ENCODE data around the gene GCNA.
"Not testable (repeated sequence)": the region's sequence is repeated elsewhere in the genome, so short reads cannot be mapped to it uniquely, and the experiment has no call there.

GCNA gene

GRCh38 chrX:71559773-71560172 is 18.5 kb upstream of the GCNA start:
- not testable (repeated sequence) for DNase-seq

DNA sequence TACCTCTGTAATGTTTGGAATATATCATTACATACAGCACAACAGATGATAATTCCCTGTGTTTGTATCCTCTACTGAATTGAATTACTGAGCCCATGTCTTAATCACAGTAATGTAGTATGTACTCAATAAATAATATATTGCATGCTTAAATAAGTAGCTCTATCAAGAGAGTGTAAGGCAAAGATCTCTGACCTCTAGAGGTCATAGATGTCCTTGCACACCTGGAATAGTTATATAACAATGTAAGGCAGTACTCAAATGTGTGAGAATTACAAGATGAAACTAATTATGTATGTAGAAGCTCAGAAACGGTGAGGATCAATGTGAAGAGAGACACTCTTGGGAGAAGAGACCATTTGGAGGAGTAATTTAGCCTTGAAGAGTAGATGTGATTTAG is 14.3 kb upstream of the GCNA start:
- DNase-seq, result peak; percentile 11

DNA sequence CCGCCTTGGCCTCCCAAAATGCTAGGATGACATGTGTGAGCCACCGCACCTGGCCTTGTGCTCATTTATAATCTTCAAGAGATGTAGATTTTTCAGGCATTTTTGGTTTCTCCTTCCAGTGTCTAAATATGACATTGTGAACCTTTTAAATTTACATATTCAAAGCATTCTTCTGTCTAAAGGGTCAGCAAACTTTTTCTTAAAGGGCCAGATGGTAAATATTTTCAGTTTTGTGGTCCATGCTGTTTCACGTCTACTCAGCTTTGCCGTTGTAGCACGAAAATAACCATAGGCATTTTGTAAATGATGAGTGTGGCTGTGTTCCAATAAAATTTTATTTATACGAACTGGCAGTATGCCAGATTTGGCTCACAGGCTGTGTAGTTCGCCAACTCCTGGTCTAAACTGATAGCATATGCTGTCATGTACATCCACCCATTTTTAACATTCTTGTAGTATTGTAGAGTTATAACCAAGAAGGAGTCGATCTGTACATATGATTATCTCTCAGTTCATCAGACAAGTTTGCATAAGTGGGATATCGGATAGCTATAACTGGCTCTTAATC is 12.7 kb upstream of the GCNA start:
- peak; percentile 89 for DNase-seq

GRCh38 chrX:71571390-71571789 is 6.8 kb upstream of the GCNA start:
- DNase-seq, result not testable (repeated sequence)

- DNase-seq, result no peak
Measured at GRCh38 chrX:71573590-71573989, 4.6 kb upstream of the GCNA start.

DNA sequence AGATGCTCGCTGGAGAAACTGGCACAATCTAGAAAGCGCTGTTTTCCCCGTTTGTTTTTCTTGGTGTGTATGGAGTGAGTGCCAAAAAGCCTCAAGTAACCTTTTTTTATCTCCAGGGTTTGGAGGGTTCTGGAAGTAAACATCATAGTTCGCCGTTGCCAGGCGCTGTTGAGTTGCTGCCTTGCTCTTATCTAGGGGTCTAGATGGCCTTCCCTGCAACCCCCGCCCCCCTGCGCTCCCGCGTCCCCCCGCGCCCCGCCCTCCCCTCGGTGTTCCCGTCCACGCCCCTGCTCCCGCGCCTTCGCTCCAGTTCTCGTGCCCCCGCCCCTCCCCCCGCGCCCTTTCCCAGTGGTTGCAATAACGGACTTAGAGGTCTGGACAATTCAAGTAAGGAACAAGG is 555 bp upstream of the GCNA start:
- no peak for DNase-seq

- no peak for DNase-seq
Measured at GRCh38 chrX:71579136-71579989, 1.1 kb downstream of the GCNA start.

DNA sequence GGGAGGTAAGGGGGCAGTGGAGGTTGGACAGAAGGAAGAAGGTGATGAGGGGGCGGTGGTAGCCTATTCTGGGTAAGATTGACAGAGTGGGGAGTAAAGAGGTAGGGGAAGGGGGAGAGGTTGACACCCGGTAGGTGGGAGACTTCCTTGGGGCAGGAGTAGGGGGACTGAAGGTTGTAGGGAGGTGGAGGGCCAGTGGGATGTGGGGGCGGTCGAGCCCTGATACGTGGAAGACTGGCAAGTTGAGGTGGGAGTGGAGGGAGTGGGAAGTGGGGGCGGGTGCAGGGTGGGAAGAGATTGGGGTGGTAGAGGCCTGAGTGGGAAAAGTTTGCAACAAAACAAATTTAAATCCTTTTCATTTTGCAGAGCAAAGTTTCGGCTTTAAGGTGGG is 1.7 kb downstream of the GCNA start:
- DNase-seq, result no peak

DNA sequence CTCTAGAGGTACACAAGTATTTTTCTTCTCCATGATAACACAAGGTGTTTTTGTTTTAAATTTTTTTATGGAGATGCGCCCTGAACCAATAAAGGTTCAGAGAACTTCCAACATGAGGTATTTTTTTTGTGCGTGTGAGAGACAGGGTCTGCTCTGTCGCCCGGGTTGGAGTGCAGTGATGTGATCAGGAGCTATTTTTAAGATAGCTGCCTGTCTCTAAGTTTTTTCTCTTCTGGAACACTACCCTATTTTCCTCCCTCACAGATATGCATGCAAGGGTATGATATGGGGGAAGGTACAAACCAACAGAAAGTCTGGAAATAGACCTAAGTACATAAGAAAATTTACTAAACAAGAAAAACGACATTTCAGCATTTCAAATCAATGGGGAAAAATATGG is 3.0 kb downstream of the GCNA start:
- no peak for DNase-seq

DNA sequence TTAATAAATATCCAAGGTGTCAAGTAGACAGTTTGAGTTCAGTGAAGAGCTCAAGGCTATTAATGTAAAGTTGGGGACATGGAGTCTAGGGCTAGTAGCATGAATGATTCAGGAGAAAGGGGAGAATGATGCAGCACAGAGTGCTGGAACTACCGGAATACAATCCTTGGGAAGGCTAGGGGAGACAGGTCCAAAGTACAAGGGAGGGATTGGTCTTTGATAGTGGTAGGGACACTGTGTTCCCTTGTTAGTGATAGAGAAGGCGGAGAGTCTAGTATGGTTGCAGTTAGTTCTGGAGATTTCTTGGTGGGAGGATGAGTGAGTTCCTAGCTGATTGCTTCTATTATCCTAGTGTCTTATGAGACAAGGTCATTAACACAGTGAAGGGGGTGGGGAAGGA is 8.7 kb downstream of the GCNA start:
- DNase-seq, result no peak

GRCh38 chrX:71593210-71593609 is 15.0 kb downstream of the GCNA start:
- not testable (repeated sequence) for DNase-seq

DNA sequence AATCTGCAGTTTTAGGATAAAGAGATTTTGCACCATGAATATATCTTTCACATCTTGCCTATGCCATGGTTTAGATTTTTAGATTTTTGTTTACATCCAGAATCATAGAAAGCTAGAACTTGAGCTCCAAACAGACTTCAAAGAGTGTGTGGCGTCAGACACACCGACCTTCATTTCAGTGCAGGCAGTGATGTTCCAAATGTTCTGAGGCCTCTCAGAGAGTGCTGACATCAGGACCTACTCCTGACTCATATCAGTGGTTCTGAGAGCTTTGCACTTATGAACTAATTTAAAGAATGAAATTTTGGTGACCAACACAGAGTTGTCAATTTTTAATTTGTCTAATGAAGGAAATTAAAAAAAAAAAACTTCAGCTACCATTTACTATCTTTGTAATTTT is 21.7 kb downstream of the GCNA start:
- DNase-seq, result no peak

DNA sequence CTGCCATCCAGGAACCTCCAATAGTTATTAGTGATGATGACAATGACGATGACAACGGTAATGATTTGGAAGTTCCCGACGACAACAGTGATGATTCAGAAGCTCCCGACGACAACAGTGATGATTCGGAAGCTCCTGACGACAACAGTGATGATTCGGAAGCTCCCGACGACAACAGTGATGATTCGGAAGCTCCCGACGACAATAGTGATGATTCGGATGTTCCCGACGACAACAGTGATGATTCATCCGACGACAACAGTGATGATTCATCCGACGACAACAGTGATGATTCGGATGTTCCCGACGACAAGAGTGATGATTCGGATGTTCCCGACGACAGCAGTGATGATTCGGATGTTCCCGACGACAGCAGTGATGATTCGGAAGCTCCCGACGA is 25.4 kb downstream of the GCNA start:
- no peak for DNase-seq

- no peak for DNase-seq
Measured at GRCh38 chrX:71604141-71604540, 25.9 kb downstream of the GCNA start.

DNA sequence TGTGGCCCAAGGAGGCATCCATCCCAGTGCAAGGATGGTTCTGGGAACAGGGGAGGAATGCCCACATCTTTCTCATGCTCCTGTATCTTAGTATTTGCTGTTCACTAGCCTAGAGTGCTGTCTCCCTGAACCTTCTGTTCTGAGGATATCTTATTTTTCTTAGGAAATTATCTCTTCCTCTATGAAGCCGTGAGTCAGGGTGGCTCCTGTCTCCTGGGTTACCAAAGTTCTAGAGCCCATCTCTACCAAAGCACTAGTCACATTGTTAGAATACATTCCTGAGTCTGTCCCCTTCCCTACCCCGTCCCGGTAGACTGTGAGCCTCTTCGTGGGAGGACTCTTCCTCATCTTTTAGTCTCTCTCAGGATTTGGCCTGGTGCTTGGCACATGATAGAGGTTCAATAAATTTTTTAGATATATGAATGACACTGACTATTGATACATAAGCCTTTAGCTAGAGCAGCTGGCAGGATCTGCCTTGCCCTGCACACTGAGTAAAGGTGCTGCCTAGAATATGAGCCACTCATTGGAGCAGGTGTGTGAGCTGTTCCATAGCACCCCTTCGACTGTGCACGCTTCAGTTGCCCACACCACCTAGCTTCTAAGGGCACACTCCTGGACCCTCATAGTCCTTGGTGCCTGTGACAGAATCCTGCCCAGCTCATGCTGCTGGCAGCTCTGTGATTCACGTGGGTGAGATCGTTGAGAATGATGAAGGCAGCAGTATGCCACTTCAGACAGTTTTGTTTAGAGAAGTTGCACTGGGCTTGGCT is 26.7 kb downstream of the GCNA start:
- DNase-seq, result no peak

GRCh38 chrX:71606536-71607216 is 28.4 kb downstream of the GCNA start:
- DNase-seq, result no peak

GRCh38 chrX:71607488-71607887 is 29.3 kb downstream of the GCNA start:
- DNase-seq, result no peak

DNA sequence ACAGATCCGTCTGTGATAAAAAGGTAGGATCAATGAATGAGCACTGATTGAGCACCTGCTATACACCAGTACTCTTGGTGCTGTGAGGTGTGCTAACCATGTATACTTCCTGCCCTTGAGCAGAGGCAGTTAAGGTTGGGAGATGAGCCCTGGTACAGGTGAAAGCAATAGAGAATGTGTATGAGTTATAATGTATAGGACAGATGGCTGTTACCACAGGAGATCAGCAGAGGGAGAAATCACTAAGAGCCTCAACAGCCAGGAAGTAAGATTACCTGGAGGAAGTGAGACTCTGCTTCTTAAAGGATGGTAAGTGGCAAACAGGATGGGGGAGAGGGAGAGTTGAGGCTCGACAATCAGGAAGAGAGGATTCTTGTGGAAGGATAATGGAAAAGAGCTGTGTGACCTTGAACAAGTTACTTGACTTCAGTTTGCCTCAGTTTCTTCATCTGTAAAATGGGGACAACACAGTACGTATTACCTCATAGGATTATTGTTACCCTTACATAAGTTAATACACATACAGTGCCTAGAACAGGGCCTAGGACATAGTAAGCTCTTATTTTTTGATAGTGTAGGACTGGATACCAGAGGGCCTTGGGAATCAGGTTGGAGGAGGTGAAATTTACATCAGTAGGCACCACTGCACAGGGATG is 31.0 kb downstream of the GCNA start:
- no peak for DNase-seq

- DNase-seq, result peak; percentile 60
Measured at GRCh38 chrX:71611736-71612135, 33.5 kb downstream of the GCNA start.

DNA sequence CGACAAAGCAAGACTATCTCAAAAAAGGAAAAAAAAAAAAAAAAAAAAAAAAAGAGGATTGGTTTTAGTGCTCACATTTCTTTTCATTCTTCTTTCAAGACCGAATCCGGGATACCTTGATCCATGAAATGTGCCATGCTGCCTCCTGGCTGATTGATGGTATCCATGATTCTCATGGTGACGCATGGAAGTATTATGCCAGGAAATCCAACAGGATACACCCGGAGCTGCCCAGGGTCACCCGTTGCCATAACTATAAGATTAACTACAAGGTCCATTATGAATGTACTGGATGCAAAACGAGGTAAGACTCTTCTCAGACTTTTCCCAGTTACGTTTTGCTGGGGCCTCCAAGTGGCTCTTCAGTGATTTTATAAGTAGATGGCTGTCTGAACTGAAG is 34.0 kb downstream of the GCNA start:
- DNase-seq, result no peak

DNA sequence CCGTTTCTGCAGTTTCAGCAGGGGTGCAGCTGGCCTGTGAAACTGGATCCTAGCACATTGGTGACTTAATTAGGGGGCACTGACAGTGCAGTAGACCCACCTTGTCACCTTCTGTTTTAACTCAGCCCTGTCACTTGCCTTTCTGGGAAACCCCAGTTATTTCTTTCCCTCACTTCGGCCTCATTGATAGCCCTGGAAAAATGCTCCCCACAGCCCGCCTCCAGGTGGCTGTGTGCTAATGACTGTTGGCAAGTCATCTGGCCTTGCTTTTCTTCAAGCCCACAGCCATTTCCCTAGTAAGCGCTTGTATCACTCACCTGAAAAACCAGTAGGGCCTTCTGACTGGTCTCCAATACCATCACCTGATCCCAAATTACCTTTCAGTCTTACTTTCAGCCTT is 36.8 kb downstream of the GCNA start:
- no peak for DNase-seq

- DNase-seq, result no peak
Measured at GRCh38 chrX:71615954-71616353, 37.7 kb downstream of the GCNA start.

All from hematopoietic multipotent progenitor cell treated with erythropoietin and hydrocortisone succinate and interleukin-3 and kit ligand, for 8 days (in vitro differentiated cells).